ENCODE measurements around the gene MRPL24. TPM values are rescaled to one million over a fixed set of nuclear protein-coding genes. Genes with fewer than 3 reads are reported as not detected.

MRPL24 gene
- total RNA-seq, 1 experiment from 2014 or later: 27.3 TPM

DNA sequence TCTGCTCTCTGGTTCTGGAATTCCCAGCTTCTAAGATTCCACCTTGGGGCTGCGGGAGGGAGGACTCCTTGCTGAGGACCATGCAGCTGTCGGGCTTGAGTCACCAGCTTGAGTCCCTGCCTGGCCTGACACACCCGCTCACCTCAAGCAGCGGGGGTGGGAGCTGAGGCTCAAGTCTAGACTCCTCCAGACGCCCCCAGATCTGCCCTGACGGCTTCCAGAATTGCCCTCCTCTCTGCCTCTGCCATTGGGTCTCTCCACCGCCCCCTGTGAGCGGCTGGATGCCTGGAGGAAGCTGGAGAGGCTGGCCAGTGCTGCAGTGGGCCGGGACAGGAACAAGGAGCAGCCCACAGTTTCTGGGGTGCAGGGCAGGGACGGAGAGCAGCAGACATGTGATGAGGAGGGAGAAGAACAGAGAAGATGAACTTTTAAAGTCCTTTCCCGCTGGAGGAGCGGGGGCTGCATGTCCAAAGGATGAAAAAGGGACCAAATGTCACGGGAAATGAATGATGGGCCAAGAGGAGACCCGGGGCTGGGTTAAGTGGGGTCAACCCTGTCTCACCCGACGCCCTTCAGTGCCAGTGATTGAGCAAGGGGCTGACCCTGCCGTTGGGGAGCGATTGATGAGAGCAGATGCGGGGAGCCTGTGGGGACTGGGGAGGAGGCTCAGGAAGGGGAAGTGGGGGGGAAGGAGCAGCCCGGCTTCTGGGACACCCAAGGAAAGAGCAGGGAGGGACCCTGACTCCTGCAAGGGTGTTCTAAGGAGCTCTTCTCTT lies 49.0 kb downstream of the MRPL24 start:
- H4K91ac ChIP-seq (ENCODE audit: insufficient read length, low read depth, low read length): no peak overlapping the region
- H3K4ac ChIP-seq (ENCODE audit: low read depth, low read length): no peak overlapping the region
- H2BK120ac ChIP-seq (ENCODE audit: low read depth, low read length, poor library complexity, severe bottlenecking): no peak overlapping the region
- no peak overlapping the region for H2BK15ac ChIP-seq (ENCODE audit: low read depth, low read length)
- H3K23ac ChIP-seq (ENCODE audit: insufficient read length, low read depth, low read length): no peak overlapping the region
- Mint-ChIP-seq H3K27me3 (ENCODE audit: low read depth) (peaks cover 13% of the 10 kb centered on the region), H3K9me3 (peaks cover 0 to 5% of the 10 kb centered on the region in 2 experiments; a peak in 1 of 5 replicates), H3K27ac (peak overlapping the region; percentile 82 to 96 (median 90); a peak in 6 of 7 replicates), H3K4me1 (peaks cover 57 to 63% of the 10 kb centered on the region in 2 experiments), H3K36me3 (ENCODE audit: insufficient read depth in 1 of 3, low read depth in 3 of 3) (peaks cover 0 to 5% (median 2%) of the 10 kb centered on the region in 3 experiments; a peak in 2 of 7 replicates), H3K4me3 (peak overlapping the region; percentile 54 to 75)
- no peak overlapping the region for H4K8ac ChIP-seq (replicated peaks; ENCODE audit: insufficient read length, low read depth, low read length)
- no peak overlapping the region for H3K9ac ChIP-seq (ENCODE audit: extremely low read depth, insufficient read length, low read length)
- H4K20me1 ChIP-seq (ENCODE audit: control insufficient read depth, insufficient read depth, insufficient read length): no peaks in the 10 kb centered on the region
- H2BK5ac ChIP-seq (ENCODE audit: insufficient read length, low read length): no peak overlapping the region
- H3K79me1 ChIP-seq (ENCODE audit: insufficient read depth, low read depth, low read length, poor library complexity, severe bottlenecking): no peaks in the 10 kb centered on the region
- H3K4me2 ChIP-seq (ENCODE audit: insufficient read depth, insufficient read length, low read length): peak overlapping the region; percentile 53
- no peak overlapping the region for H3K56ac ChIP-seq (ENCODE audit: insufficient read length, low read depth, low read length)
- H2BK12ac ChIP-seq (ENCODE audit: insufficient read length, low read depth, low read length): no peak overlapping the region
- no peak overlapping the region for H2BK20ac ChIP-seq (ENCODE audit: low read depth, low read length, poor library complexity, severe bottlenecking)
- no peak overlapping the region for H3K18ac ChIP-seq (ENCODE audit: insufficient read length, low read depth, low read length)
- H3K9me3 ChIP-seq (ENCODE audit: control insufficient read depth, low read depth, low read length): no peaks in the 10 kb centered on the region
- no peaks in the 10 kb centered on the region for H3K79me2 ChIP-seq (ENCODE audit: insufficient read depth, low read length)
- peaks cover 10% of the 10 kb centered on the region for H3K23me2 ChIP-seq (ENCODE audit: insufficient read length, low read depth, low read length, poor library complexity, severe bottlenecking)
- no peak overlapping the region for H2AFZ ChIP-seq (ENCODE audit: low read length)
- DNase-seq: no peak
- H3T11ph ChIP-seq (ENCODE audit: low read length): no peak overlapping the region
- no peak overlapping the region for H3K27ac ChIP-seq (ENCODE audit: insufficient read length, low read depth, low read length)
- no CpG with 5 or more reads among the region's 20 CpGs for WGBS (ENCODE audit: extremely low coverage, insufficient read length, low lambda C conversion rate)
- TF ChIP-seq, protein P1, sequence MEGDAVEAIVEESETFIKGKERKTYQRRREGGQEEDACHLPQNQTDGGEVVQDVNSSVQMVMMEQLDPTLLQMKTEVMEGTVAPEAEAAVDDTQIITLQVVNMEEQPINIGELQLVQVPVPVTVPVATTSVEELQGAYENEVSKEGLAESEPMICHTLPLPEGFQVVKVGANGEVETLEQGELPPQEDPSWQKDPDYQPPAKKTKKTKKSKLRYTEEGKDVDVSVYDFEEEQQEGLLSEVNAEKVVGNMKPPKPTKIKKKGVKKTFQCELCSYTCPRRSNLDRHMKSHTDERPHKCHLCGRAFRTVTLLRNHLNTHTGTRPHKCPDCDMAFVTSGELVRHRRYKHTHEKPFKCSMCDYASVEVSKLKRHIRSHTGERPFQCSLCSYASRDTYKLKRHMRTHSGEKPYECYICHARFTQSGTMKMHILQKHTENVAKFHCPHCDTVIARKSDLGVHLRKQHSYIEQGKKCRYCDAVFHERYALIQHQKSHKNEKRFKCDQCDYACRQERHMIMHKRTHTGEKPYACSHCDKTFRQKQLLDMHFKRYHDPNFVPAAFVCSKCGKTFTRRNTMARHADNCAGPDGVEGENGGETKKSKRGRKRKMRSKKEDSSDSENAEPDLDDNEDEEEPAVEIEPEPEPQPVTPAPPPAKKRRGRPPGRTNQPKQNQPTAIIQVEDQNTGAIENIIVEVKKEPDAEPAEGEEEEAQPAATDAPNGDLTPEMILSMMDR (conservative IDR thresholded peaks at IDR 0.05): peak; percentile 10; the same call in 1 of the 3 replicates
- H3K4me1 ChIP-seq (ENCODE audit: insufficient read depth, low read length): peaks cover 17% of the 10 kb centered on the region; the same call in 1 of the 2 replicates
- H2AK5ac ChIP-seq (ENCODE audit: insufficient read length, low read length): no peak overlapping the region
- H3K14ac ChIP-seq (ENCODE audit: insufficient read depth, low read length): 0 out of 2 replicates have a peak overlapping the region, but pooled peaks have one; percentile 43
- H4K5ac ChIP-seq (ENCODE audit: insufficient read length, low read depth, low read length): no peak overlapping the region
- no peaks in the 10 kb centered on the region for H3K27me3 ChIP-seq (ENCODE audit: insufficient read depth, low read length)
